Inflammatory macrophage (primary cell): Measurements from ENCODE around the gene ANKZF1.

Source experiments
- DNase-seq, 2 donors: peaks; one replicate each; pipeline ENCODE4 v3.0.0-alpha.2; 2020 to 2022

The ANKZF1 gene

DNA sequence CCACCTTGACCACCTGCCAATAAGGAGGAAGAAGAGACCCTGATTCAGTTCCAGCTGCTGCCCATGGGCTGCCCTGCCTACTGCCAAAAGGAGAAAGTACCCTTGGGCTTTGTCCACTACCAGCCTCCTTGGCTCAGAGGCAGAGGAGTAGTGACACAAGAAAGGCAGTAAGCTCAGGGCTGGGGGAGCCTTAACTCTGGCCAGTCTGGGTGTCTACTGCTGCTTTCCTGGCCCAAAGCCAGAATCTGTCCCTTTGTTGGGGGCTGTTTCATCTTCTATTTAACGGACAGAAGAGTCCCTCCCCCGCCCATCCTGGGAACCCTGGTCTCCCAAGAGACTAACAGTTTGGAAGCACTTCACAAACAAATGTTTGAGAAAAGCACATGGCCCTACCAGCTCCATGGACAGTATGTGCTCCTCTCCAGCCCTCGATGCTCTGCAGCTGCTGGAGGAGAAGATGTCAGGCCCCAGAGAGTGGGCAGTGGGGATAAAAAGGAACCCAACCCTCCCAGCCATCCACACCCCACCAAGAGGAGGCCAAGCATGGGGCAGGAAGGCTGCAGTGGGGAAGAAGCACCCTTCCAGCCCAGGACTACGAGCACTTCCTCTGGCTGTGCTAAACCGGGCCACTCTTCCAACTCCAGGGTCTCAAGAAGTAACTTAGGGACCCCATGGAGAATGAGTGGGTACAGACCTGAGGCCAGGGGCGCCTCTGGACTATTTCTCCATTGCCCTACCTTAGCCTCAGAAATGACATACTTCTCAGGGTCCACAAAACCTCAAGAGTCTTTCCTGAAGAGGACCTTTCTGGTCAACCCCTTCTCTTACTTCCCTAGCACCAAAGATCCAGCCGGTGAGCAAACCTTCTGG is 1.3 kb upstream of the ANKZF1 start:
- peak in 1 of 2 donors; percentile 46 for DNase-seq

DNA sequence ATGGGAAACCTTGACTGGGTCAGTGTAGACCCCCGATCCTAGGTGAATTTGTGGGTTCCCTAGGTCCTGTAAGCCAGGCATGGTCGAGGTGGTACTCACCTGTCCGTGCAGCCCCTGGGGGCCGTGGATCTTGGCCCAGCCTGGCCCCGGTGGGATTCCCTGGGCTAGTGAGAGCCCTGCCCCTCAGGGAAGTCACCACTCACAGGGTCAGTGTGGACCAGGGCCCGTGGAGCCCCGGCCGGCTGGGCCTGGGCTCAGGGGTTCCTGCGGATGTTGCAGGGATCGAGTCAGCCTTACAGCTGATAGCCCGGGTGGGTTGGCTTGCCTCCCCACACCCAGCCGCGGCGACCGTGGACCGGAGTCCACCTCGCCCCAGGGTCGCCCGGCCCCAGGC is 698 bp upstream of the ANKZF1 start:
- DNase-seq, result no peak

DNA sequence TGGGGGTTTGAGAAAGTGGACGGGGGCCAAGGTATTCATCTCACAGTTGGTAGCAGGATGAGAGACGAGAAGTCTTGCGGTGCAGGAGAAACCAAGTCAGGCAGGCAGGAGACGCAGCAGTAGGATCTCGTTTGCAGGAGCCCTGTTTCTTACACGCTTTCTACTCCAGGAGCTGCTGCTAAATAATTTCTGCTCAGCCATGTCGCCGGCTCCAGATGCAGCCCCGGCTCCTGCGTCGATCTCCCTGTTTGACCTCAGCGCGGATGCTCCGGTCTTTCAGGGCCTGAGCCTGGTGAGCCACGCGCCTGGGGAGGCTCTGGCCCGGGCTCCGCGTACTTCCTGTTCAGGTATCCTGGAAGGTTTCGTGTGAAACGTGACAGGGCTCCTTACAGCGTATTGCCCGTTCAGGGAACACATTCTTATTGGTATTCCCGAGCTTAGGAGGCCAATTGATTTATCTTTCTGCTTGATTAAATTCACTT is 494 bp downstream of the ANKZF1 start:
- DNase-seq, result peak; percentile 26 to 50

DNA sequence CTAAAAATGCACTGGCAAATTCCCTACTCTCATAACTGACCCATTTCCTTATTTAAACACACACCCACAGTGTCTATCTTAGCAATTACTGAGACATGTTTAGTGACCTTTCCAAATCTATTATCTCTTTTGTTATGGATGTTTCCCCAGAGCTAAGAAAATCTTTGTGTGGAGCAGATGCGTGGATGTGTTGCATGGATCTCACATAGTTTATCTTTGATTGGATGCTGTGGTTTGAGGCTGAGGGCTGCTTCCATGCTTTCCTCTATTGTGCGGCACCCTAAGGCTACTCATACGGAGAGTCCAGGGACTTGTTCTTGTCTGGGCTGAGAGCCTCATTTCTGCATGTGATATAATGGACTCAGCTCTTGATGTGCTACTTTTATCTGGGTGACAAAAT is 4.7 kb downstream of the ANKZF1 start:
- no peak for DNase-seq

DNA sequence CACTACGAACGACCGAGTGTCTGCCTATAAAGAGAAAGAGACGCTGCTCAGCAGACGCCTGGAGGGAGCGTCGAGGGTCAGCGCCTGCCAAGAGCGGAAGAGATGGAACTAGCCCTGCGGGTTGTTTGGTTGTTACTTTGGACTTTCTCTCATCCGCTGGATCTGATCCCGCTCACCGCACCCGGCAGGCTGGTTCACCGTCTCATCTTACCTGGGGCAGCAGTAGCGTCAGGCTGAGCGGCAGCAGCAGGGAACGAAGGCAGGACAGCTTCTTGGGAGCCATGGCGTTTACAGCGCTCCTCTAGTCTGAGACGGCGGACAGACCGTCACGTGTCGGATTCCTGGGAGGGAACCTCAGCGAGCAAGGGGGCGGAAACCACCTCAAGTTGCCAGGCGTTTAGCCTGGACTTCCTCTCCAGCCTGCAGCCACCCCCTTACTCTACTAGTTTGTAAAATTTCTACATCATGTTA is 13.7 kb downstream of the ANKZF1 start:
- DNase-seq, result peak; percentile 68 to 76

DNA sequence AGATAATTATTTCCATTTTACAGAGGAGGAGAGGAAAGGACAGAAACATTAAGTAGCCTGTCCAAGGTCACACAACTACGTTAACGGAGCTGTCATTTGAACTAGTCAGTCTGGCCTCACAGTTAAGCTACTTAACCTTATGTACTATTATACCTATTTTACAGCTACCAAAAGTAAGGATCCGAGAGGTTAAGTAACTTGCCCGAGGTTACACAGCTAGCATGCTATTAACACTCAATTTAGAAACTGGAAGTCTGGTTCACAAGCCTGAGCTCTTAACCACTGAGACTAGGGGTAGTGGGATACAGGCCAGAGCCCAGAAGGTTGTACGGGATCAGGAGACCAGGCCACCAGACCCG is 15.2 kb downstream of the ANKZF1 start:
- DNase-seq, result no peak

DNA sequence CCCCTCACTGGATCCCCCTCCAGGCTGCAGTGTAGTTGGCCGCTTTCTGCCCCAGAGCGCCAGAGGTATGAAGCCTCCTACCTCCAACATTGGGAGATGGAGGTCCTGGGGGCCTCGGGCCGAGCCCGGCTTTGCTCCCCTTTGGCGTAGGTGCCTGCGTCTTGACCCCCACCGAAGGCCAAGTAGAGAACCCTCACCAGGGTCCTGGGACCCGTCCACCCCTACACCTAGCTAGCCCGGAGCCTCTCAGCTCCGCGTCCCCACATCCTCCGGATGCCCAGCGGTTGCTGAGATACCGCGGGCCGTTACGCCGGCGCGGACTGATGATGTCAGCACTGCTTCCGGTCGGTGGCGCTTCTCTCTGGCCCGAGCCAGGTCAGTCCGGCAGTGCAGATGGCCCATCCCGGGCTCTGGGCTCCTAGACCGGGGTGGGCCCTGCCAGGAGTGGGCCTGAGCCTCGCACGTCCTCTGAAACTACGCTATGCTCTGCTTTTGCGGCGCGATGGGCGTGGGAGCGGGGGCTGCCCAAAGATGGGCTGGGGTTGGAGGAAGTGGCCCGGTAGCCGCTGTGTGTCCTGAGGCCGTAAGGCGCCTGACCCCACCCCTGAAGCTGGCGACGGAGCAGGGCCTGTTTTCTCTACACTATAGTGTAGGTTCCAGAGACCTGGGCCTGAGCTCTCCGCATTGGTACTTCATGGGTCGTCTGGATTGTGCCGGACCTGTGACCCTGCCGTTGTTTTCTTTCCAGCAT is 15.7 kb downstream of the ANKZF1 start, which contains the start of the genes GLB1L and STK16:
Gene GLB1L, minus strand, starts transcription at position 297 of the 751 bp plus-strand sequence. CDS start 1,871 bp downstream, outside the sequence.
Gene STK16, plus strand, starts transcription at position 332 of the 751 bp plus-strand sequence. CDS start 521 bp downstream, outside the sequence.
- peak; percentile 94 for DNase-seq

DNA sequence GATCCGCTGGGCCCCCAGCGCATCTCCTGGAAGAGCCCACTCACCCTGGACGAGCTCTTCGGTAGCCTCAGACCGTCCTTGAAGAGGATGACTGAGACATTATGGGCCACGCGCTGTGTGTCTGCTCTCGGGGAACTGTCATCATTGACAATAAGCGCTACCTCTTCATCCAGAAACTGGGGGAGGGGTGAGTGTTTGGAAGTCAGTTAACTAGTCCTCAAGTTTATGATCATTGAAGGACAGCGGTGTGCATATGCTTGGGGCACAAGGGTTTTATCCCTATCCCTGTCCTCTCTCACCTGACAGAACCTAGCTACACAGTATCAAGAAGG is 16.3 kb downstream of the ANKZF1 start:
- no peak for DNase-seq

DNA sequence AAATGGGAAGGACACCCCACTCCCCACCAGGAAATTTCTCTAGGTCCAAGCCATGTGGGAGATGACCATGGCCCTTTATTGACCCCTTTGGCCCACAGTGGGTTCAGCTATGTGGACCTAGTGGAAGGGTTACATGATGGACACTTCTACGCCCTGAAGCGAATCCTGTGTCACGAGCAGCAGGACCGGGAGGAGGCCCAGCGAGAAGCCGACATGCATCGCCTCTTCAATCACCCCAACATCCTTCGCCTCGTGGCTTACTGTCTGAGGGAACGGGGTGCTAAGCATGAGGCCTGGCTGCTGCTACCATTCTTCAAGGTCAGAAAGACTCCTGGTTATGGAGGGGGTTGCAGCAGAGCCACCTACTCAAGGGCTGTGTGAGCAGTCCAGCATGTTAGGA is 17.0 kb downstream of the ANKZF1 start:
- no peak for DNase-seq

DNA sequence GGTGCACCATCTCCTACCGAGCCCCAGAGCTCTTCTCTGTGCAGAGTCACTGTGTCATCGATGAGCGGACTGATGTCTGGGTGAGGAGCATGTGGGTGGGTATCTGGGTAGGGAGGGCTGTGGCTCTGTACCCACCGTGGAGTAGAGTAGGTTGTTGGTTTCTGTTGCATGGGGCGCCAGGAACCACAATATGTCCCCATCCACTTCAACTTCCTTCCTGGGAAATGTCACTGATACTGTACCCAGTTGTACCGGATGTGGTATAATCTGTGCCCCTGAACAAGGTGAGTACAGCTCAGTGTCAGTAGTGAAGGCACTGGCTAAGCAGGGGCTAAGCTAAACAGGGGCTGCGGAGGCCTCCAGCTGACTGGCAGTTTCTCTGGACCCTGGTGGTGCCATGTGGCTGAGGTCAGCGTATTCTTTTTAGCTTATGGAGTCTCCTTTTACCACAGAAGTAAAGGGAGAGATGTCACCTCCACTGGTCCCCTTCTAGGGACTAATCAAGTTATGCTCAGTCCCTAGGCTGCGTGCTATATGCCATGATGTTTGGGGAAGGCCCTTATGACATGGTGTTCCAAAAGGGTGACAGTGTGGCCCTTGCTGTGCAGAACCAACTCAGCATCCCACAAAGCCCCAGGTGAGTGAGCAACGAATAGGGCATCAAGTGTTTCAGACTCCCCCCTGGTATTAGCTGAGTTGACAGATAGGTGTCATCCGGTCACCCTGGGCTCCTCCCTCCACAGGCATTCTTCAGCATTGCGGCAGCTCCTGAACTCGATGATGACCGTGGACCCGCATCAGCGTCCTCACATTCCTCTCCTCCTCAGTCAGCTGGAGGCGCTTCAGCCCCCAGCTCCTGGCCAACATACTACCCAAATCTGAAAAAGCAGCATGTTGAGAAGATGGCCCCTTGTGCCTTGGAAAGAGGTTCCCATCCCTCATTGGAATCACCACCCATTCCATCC is 18.4 kb downstream of the ANKZF1 start:
- DNase-seq, result peak in 1 of 2 donors; percentile 39

DNA sequence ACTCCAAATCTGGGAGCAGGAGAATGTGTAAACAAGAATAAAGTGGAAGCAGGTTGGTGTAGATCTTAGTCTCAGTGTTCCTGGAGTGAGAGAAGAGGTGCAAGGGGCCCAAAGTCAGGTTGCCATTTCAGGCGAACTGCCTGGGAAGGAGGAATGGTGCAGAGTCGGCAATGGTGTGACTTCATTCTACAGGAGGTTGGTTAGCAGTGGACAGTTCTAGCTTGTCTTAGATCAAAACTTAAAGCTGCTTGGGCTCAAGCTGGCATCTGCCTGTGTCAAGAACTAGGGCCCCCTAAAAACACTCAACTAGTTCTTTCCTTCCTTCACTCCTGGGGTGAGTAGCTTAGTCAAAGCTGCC is 19.2 kb downstream of the ANKZF1 start:
- no peak for DNase-seq

DNA sequence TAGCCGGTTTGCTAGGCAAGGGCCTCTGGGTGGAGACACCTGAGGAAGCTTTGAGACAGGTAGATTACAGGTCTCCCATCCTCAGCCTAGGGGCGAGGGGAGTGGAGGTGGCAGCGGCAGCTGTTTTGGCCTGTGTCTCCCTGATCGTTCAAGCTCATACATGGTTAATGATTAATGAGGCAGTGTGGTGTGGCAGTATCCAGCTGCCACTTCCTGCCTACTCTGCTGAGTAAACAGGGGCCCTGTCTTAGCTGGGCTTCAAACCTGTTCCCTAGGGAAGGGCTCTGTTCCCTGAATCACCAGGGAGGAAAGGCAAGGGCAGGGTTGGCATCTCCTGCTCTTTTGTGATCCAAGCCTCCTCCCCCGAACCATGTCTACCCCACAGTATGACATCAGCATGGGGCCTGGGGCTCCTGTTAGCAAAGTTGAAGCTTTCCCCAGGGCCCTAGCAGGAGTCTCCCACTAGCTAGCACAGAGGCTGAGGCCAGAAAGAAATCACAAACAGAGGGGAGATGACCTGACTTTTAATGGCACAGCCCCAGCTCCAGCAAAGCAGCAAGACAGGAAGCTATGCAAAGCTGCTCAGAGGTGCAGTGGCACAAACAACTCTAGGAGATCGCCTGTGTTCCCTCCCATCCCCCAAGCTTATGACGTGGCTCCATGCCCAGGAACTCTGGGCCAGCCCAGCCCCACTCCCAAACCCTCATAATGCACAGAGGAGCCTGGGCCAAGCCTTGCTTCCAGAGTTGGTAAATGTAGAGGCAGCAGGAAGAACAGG is 19.8 kb downstream of the ANKZF1 start:
- DNase-seq, result no peak

DNA sequence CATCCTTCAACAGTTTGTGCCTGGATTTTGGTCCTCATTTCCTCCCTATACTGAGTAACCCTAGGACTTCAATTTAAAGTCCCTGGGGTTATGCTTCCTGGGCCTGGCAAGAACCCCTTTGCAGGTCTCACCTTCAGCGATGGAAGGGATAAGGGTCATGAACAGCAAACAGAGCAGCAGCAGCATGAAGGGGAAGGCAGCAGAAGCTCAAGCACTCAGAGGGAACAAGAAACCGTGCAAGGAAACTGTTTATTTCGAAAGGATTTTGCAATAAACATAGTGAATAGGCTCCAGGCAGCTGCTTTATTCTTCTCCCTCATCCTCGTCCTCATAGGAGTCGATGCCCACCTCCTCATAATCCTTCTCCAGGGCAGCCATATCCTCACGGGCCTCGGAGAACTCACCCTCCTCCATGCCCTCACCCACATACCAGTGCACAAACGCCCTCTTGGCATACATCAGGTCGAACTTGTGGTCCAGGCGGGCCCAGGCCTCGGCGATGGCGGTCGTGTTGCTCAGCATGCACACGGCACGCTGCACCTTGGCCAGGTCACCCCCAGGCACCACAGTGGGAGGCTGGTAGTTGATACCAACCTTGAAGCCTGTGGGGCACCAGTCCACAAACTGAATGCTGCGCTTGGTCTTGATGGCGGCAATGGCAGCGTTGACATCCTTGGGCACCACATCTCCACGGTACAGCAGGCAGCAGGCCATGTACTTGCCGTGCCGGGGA is 20.6 kb downstream of the ANKZF1 start:
- DNase-seq, result peak; percentile 39 to 43

DNA sequence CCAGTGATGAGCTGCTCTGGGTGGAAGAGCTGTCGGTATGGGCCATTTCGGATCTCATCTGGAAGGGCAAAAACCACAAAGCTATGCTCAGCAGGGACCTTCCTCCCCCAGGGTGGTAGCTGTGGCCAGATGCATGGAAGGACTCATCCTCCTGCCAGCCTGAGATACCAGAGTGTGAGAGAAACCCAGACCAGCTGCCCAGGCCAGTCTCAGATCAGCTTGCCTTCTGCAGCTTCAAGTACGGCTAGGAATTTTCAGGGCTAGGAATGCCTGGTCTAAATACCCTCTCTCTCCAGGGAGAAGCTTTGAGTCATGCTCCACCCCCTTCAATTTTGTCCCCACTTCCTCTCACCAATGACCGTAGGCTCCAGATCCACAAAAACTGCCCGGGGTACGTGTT is 22.1 kb downstream of the ANKZF1 start:
- no peak for DNase-seq

DNA sequence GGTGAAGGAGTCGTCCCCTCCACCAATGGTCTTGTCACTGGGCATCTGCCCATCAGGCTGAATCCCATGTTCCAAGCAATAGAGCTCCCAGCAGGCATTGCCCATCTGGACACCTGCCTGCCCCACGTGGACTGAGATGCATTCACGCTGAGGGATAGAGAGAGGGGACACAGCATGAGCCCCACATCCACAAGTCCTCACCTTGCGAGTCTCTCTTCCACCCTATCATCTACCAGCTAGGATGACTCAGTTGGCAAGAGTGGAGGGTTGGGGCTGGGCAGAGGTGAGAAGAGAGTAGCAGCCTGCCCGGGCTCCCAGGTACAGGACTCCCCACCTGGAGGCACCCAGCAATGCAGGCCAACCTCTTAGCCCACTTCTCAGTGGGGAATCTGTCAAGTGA is 22.5 kb downstream of the ANKZF1 start:
- no peak for DNase-seq

DNA sequence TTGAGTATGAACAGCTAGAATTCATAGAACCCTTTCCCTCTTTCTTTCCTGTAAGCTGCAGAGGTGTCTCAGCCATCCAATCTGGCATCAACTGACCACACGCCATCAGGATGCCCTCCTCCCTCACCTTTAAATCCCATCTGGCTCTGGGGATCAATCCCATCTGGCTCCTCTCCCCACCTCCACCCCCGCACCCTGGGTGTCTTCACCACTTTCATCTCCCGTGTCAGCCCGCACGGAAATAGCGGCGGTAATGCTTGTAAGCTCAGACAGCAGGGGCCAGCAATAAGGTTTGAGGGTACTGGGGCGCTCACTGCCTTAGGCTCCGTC is 22.9 kb downstream of the ANKZF1 start:
- no peak for DNase-seq

DNA sequence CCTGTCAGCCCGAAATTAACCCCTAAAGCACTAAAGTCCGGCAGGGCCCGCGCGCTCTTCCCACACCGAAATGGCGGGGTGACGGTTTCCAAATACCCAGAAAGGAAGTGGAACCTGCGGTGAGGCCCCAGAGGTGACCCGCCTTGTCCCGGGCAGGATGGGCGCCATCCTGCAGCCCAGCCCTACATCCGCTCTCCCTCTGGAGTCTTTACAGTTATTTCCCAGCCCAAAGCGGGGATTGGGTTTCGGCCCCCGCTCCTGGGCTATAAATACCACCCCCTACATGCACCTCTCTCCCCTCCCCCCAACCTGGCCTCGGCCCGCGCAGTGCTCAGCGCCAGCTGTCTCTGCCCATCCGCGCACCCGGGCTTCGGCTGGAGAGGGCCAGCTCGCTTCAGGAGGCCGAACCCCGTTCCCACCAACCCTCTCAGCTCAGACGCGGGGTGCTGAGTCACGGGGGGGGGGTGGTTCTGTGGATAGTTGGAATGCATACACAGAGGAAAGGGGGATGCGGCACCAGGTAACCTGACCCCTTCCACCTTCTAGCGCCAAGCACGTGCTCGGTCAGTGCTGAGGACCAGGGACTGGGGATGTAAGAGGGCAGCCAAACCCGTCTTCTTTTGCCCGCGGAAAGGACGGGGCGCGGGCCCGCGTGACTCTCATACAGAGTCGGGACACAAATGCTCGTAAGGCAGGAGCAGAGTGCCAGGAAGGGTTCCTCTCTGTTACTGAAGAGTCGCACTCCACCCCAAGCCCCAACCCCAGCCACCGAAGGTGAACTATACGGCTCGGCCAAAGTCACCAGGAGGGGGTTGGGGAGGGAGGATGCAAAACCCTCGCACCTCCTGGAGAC is 23.5 kb downstream of the ANKZF1 start, which contains the start of gene TUBA4B:
Gene TUBA4B, plus strand, starts transcription at position 344 of the 853 bp plus-strand sequence. Its CDS starts 165 bp downstream, at position 509.
- peak; percentile 37 to 43 for DNase-seq

DNA sequence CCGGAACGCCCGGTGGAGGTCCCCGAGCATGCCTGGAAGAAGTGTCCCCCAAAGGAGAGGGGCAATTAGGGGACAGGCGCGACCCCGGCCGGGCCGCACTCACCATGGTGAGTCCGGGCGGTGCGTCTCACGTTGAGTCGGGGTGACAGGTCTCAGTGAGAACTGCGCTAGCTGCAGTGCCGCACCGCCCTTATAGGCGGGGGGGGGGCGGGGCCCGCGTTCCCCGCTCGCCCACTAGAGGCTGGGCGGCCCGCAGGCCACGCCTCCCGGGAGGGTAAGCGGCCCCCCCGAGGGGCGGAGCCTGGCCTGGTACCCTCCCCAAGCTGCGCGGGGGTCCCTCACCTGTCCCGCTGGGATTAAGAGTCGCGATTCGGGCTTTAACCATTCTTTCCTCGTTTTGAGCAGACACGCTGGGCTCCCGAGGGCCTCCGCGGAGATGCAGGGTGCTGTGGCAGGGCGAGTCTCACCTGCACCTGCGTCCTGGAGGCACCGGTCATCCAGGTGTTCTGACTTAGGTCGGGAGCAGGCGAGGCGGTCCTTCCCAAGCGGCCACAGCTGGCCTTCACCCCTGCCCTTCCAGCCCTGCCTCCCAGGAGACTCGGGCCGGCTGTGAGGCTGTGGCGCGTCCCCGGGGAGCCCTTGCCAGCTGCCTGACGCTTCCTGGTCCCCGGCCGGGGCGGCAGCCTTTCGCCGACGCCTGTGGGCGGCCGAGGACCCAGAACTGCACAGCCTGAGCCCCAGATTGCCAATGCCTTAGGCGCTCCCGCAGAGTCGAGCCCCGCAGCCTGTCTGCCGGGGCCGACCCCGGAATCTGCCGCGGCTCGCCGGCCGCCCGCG is 24.4 kb downstream of the ANKZF1 start, which contains the start of gene TUBA4A:
Gene TUBA4A, minus strand, starts transcription at position 166 of the 837 bp plus-strand sequence. Its CDS starts 60 bp downstream, at position 106.
- DNase-seq, result peak; percentile 81 to 90
